Immature natural killer cell (primary cell): Measurements from ENCODE around the gene ASAP2. TPM values are rescaled to one million over a fixed set of nuclear protein-coding genes. Genes with fewer than 3 reads are reported as not detected.

Experiments
- DNase-seq, 3 donors: peaks; one replicate each; pipeline ENCODE4 v3.0.0; 2022; ENCODE audit warnings: mixed read lengths in 1 of 3
- H3K27ac Mint-ChIP-seq, 6 donors: one replicate each; pipeline ENCODE4 v1.8.0; 2020; ENCODE audit warnings: mixed read lengths in 6 of 6, mild to moderate bottlenecking in 5 of 6, inconsistent platforms in 4 of 6, moderate library complexity in 3 of 6
- H3K27me3 Mint-ChIP-seq, 3 donors: one replicate each; pipeline ENCODE4 v1.8.0; 2020 to 2021; ENCODE audit warnings: low read depth in 3 of 3, mild to moderate bottlenecking in 3 of 3, mixed read lengths in 3 of 3, moderate library complexity in 3 of 3, inconsistent platforms in 1 of 3
- H3K36me3 Mint-ChIP-seq, 3 donors: one replicate each; pipeline ENCODE4 v1.8.0; 2020; ENCODE audit warnings: mixed read lengths in 3 of 3, inconsistent platforms in 2 of 3, mild to moderate bottlenecking in 2 of 3
- H3K4me1 Mint-ChIP-seq, 2 donors: one replicate each; pipeline ENCODE4 v1.8.0; 2020; ENCODE audit warnings: inconsistent platforms in 2 of 2, mild to moderate bottlenecking in 2 of 2, mixed read lengths in 2 of 2, moderate library complexity in 1 of 2
- H3K4me3 Mint-ChIP-seq, 5 donors: one replicate each; pipeline ENCODE4 v1.8.0; 2020; ENCODE audit warnings: mild to moderate bottlenecking in 5 of 5, mixed read lengths in 5 of 5, inconsistent platforms in 3 of 5, moderate library complexity in 3 of 5
- H3K9me3 Mint-ChIP-seq, 6 donors: one replicate each; pipeline ENCODE4 v1.8.0; 2020; ENCODE audit warnings: mild to moderate bottlenecking in 6 of 6, mixed read lengths in 6 of 6, inconsistent platforms in 4 of 6, moderate library complexity in 3 of 6
- polyA plus RNA-seq, 3 donors: library from polyadenylated mRNA; unstranded; fragments of 300-500 nt; fragmentation: Illumina TruSeq; gene quantifications; one replicate each; pipeline ENCODE4 v1.2.3, GENCODE V29; 2021

The ASAP2 gene
- polyA plus RNA-seq, 3 donors from 2014 or later: 0.04 to 0.06 TPM; not detected in 1

DNA sequence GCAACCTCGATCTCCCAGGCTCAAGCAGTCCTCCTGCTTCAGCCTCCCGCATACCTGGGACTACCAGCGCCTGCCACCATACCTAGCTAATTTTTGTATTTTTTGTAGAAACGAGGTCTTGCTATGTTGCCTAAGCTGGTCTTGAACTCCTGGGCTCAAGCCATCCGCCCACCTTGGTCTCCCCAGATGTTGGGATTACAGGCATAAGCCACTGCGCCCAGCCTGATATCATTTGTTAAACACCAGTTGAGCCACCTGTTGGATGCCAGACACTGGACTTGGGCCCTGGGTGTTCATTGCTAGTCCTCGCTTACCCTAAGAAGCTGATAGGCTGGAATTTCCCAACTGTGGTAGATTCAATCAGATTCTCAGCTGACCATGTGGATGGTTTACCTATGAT is 136.9 kb downstream of the ASAP2 start:
- H3K36me3 Mint-ChIP-seq: no peaks in the 10 kb centered on the region
- DNase-seq: no peak
- H3K9me3 Mint-ChIP-seq: no peaks in the 10 kb centered on the region
- H3K27me3 Mint-ChIP-seq: peaks cover 0 to 3% (median 3%) of the 10 kb centered on the region in 3 donors
- no peaks in the 10 kb centered on the region for H3K4me1 Mint-ChIP-seq
- no peak overlapping the region for H3K4me3 Mint-ChIP-seq
- H3K27ac Mint-ChIP-seq: no peak overlapping the region

GRCh38 chr2:9344434-9344833 is 137.8 kb downstream of the ASAP2 start:
- Mint-ChIP-seq H3K4me3 (no peak overlapping the region), H3K4me1 (no peaks in the 10 kb centered on the region), H3K27ac (no peak overlapping the region), H3K27me3 (peaks cover 0 to 3% (median 3%) of the 10 kb centered on the region in 3 donors), H3K9me3 (no peaks in the 10 kb centered on the region), H3K36me3 (no peaks in the 10 kb centered on the region)
- no peak for DNase-seq

- Mint-ChIP-seq H3K4me1 (no peaks in the 10 kb centered on the region), H3K4me3 (no peak overlapping the region)
Observed at GRCh38 chr2:9345343-9345742, 138.7 kb downstream of the ASAP2 start.

DNA sequence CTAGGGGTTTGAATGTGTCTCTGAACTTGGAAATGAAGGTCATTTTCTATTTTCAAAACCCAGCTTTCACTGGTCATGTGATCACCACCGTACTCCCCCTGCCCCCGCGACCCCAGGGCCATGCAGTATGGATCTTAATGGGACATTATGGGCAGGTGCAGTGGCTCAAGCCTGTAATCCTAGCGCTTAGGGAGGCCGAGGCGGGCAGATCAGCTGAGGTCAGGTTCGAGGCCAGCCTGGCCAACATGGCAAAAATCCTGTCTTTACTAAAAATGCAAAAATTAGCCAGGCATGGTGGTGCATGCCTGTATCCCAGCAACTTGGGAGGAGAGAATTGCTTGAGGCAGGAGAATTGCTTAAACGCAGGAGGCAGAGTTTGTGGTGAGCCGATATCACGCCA is 139.4 kb downstream of the ASAP2 start:
- no peaks in the 10 kb centered on the region for H3K36me3 Mint-ChIP-seq
- no peaks in the 10 kb centered on the region for H3K4me1 Mint-ChIP-seq
- peaks cover 0 to 3% (median 0%) of the 10 kb centered on the region in 3 donors for H3K27me3 Mint-ChIP-seq
- H3K4me3 Mint-ChIP-seq: no peak overlapping the region
- H3K27ac Mint-ChIP-seq: no peak overlapping the region
- H3K9me3 Mint-ChIP-seq: peaks cover 0 to 3% (median 0%) of the 10 kb centered on the region in 6 donors
- DNase-seq: no peak

More at GRCh38 chr2:9345343-9345742, 138.7 kb downstream of the ASAP2 start:
- Mint-ChIP-seq H3K9me3 (peaks cover 0 to 3% (median 0%) of the 10 kb centered on the region in 6 donors), H3K27me3 (peaks cover 0 to 3% (median 3%) of the 10 kb centered on the region in 3 donors), H3K27ac (no peak overlapping the region), H3K36me3 (no peaks in the 10 kb centered on the region)
- no peak for DNase-seq

DNA sequence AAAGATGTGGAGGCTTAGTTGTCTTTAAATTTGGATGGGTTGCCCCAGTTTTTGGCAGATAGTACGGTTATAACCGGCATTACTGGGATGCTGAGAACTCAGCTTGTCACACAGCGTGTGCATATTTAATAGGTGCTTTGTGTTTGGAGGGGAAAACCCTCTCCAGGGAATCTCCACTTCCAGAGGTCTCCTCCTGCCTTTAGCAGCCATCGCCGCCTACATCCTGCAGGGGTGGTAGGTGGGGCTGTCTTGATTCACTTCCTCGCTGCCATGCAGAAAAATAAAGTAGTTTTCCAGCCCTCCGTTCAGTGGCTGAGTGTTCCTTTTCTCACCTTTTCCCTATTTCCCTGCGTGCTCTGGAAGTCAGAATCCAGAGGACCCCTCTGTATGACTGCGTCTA is 140.3 kb downstream of the ASAP2 start:
- no peaks in the 10 kb centered on the region for H3K36me3 Mint-ChIP-seq
- DNase-seq: no peak
- peaks cover 0 to 4% (median 0%) of the 10 kb centered on the region in 3 donors for H3K27me3 Mint-ChIP-seq
- H3K9me3 Mint-ChIP-seq: peaks cover 0 to 3% (median 0%) of the 10 kb centered on the region in 6 donors
- no peak overlapping the region for H3K4me3 Mint-ChIP-seq
- H3K27ac Mint-ChIP-seq: no peak overlapping the region
- no peaks in the 10 kb centered on the region for H3K4me1 Mint-ChIP-seq

- Mint-ChIP-seq H3K4me1 (no peaks in the 10 kb centered on the region), H3K36me3 (no peaks in the 10 kb centered on the region), H3K4me3 (no peak overlapping the region), H3K9me3 (peaks cover 0 to 3% (median 0%) of the 10 kb centered on the region in 6 donors), H3K27me3 (peaks cover 0 to 6% (median 0%) of the 10 kb centered on the region in 3 donors), H3K27ac (no peak overlapping the region)
- DNase-seq: no peak
Observed at GRCh38 chr2:9347411-9347881, 140.8 kb downstream of the ASAP2 start.

- Mint-ChIP-seq H3K27me3 (peaks cover 0 to 6% (median 3%) of the 10 kb centered on the region in 3 donors), H3K9me3 (peaks cover 0 to 3% (median 0%) of the 10 kb centered on the region in 6 donors), H3K27ac (no peak overlapping the region), H3K4me3 (no peak overlapping the region), H3K4me1 (no peaks in the 10 kb centered on the region), H3K36me3 (no peaks in the 10 kb centered on the region)
- no peak for DNase-seq
Observed at GRCh38 chr2:9354318-9354717, 147.7 kb downstream of the ASAP2 start.

- Mint-ChIP-seq H3K27me3 (peaks cover under 1 to 6% (median 3%) of the 10 kb centered on the region in 3 donors), H3K4me3 (no peak overlapping the region), H3K27ac (no peak overlapping the region), H3K36me3 (no peaks in the 10 kb centered on the region), H3K4me1 (no peaks in the 10 kb centered on the region), H3K9me3 (no peaks in the 10 kb centered on the region)
- DNase-seq: no peak
Observed at GRCh38 chr2:9355270-9355669, 148.7 kb downstream of the ASAP2 start.

DNA sequence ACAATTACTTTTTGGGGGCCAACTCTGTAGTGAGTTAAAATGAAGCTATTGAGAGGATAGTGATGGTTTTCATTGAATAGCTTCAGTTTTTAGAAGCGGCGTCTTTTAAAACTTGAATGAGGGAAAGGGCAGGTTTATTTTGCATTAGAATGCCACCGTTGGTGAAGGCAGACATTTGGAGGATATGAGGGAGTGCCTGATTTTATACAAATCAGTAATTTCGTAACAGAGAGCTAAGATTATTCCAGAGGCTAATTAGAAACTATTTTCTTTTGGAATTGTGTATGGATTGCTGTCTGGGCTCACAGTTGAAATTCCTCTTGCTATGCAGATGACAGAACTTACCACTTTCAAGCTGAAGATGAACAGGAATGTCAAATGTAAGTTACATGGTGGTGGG is 149.1 kb downstream of the ASAP2 start:
- H3K4me3 Mint-ChIP-seq: no peak overlapping the region

DNA sequence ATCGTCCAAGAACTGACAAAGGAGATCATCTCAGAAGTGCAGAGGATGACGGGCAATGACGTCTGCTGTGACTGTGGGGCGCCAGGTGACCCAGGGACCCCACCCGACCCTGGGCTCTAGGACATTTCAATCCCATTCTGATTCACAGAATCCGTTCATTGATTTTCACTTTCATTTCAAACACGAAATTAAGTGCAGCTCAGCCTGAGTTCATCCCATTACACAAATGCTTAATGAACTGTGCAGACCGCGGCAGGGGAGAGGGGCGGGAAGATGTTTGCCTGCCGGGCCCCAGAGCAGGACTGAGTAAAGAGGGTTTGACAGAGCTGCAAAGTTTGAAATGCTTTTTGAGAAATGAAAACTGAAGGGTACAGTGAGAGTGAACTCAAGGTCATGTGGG is 149.6 kb downstream of the ASAP2 start:
- Mint-ChIP-seq H3K4me1 (no peaks in the 10 kb centered on the region), H3K27me3 (peaks cover 3 to 6% (median 3%) of the 10 kb centered on the region in 3 donors), H3K27ac (no peak overlapping the region), H3K9me3 (no peaks in the 10 kb centered on the region), H3K4me3 (no peak overlapping the region), H3K36me3 (no peaks in the 10 kb centered on the region)
- DNase-seq: no peak

More for the DNA sequence above, 149.1 kb downstream of the ASAP2 start:
- Mint-ChIP-seq H3K9me3 (no peaks in the 10 kb centered on the region), H3K27me3 (peaks cover 3 to 6% (median 3%) of the 10 kb centered on the region in 3 donors), H3K36me3 (no peaks in the 10 kb centered on the region), H3K4me1 (no peaks in the 10 kb centered on the region), H3K27ac (no peak overlapping the region)
- no peak for DNase-seq

DNA sequence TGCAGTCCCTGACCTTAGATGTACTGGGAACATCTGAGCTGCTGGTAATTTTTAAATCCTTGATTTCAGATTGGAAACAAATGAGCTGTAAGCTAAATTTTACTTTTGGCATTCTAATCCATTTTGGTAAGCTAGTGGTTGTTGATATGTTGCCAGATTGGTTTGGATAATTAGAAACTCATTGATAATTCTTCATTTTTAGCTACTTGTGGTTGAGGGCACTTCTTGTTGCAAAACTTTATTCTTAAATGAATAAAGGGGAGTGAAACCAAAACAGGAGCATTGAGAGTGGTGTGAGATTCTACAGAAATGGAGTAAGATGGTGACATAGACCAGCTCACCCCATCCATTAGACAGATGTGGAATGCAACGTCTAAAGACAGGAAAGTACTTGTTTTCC is 152.2 kb downstream of the ASAP2 start:
- Mint-ChIP-seq H3K27ac (no peak overlapping the region), H3K4me1 (no peaks in the 10 kb centered on the region), H3K27me3 (peaks cover 3 to 9% (median 5%) of the 10 kb centered on the region in 3 donors), H3K4me3 (no peak overlapping the region), H3K36me3 (no peaks in the 10 kb centered on the region), H3K9me3 (no peaks in the 10 kb centered on the region)
- no peak for DNase-seq

DNA sequence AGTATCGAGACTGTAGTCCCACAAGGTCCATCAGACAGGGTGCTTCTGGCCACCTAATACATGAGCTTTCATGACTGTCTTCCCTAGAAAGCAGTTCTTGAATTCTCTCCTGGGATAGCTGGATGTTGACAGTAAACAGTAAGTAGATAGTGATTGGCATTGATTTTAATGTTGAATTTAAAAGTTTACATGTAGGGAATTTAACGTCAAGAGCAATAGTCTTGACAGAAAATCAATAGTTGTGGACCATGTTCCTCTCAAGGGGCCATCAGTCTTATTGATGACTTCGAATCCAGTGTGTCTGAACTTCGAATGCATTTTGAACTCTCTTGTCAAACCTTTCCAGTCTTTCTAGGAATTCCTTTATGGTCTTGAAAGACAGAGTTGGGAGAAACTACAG is 152.9 kb downstream of the ASAP2 start:
- no peak for DNase-seq
- H3K27ac Mint-ChIP-seq: no peak overlapping the region
- H3K27me3 Mint-ChIP-seq: peaks cover 3 to 9% (median 7%) of the 10 kb centered on the region in 3 donors
- H3K36me3 Mint-ChIP-seq: no peaks in the 10 kb centered on the region
- H3K4me3 Mint-ChIP-seq: no peak overlapping the region
- H3K4me1 Mint-ChIP-seq: no peaks in the 10 kb centered on the region
- H3K9me3 Mint-ChIP-seq: no peaks in the 10 kb centered on the region

DNA sequence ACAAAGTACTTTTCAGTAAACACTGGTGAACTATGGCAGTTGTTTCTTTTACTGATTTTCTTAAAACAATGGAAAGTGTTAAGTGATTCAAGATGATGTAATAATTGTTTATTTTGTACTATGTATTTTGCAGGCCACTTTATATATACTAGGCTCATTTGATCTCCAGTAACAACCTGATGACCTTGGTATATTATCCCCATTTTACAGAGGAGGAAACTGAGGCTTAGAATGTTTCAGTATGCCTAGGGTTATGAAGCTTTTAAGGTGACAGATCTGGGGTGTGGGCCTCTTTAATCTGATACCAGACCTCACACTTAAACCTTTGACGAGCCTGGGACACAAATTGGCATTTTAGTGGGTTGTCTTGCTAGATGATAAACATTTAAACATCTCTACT is 153.5 kb downstream of the ASAP2 start:
- H3K36me3 Mint-ChIP-seq: no peaks in the 10 kb centered on the region
- peaks cover 3 to 12% (median 9%) of the 10 kb centered on the region in 3 donors for H3K27me3 Mint-ChIP-seq
- no peaks in the 10 kb centered on the region for H3K4me1 Mint-ChIP-seq

DNA sequence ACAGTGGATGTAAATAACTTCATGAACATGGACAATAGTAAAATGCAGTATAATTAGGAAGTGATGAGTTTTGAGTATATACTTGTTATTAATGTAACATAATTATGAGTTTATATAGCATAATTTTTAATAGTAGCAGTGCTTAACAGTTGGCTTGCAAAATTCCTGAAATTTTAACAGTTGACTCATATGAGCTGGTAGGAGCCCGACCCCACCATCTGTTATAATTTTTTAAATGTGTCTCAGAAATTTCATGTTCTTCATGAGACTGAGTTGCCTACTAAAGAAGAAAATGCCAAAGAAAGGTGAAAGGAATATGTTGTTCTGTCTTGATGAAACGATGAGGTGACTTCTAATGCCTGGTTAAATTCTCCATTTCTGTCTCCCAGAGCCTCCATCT is 154.1 kb downstream of the ASAP2 start:
- Mint-ChIP-seq H3K36me3 (no peaks in the 10 kb centered on the region), H3K27me3 (peaks cover 5 to 10% (median 9%) of the 10 kb centered on the region in 3 donors), H3K9me3 (no peaks in the 10 kb centered on the region), H3K27ac (no peak overlapping the region), H3K4me1 (no peaks in the 10 kb centered on the region), H3K4me3 (no peak overlapping the region)
- no peak for DNase-seq

More for the DNA sequence above, 153.5 kb downstream of the ASAP2 start:
- Mint-ChIP-seq H3K27ac (no peak overlapping the region), H3K4me3 (no peak overlapping the region), H3K9me3 (no peaks in the 10 kb centered on the region)
- DNase-seq: no peak

GRCh38 chr2:9364373-9364772 is 157.8 kb downstream of the ASAP2 start:
- no peak overlapping the region for H3K4me3 Mint-ChIP-seq
- DNase-seq: no peak
- no peaks in the 10 kb centered on the region for H3K9me3 Mint-ChIP-seq
- no peaks in the 10 kb centered on the region for H3K4me1 Mint-ChIP-seq
- peaks cover 2 to 12% (median 9%) of the 10 kb centered on the region in 3 donors for H3K27me3 Mint-ChIP-seq
- H3K36me3 Mint-ChIP-seq: no peaks in the 10 kb centered on the region
- H3K27ac Mint-ChIP-seq: no peak overlapping the region
